H1 (cell line): ENCODE measurements around the gene CASP3.

Experiments used
- EZH2 ChIP-seq: fragments of 200-600 bp; sonication (generic); IDR thresholded peaks from 2 replicates; pipeline ENCODE4 v1.7.1; 2012; ENCODE audit warnings: low read depth, mild to moderate bottlenecking, moderate library complexity, low read length, inconsistent platforms; ENCODE audit not compliant: severe bottlenecking
- JUND ChIP-seq: IDR thresholded peaks from 2 replicates; pipeline ENCODE4 v1.6.1; 2011; ENCODE audit warnings: mild to moderate bottlenecking, improper control_type of control experiment, low read length
- SP2 ChIP-seq: IDR thresholded peaks from 2 replicates; pipeline ENCODE4 v1.6.1; 2012; ENCODE audit warnings: mild to moderate bottlenecking, low read length, inconsistent platforms
- TF ChIP-seq, protein P1 (sequence below), 3 experiments: IDR thresholded peaks; 1 replicate in 2 of 3; 2 replicates in 1 of 3; pipeline versions ENCODE4 v1.5.1 to v1.6.1; 2011; ENCODE audit warnings: low read length in 3 of 3, mild to moderate bottlenecking in 3 of 3, inconsistent platforms in 2 of 3, low read depth in 1 of 3, moderate library complexity in 1 of 3; ENCODE audit not compliant: insufficient read depth in 1 of 3; ENCODE audit errors: control extremely low read depth in 1 of 3

GRCh38 chr4:184648313-184649025 is 778 bp downstream of the CASP3 start:
- TF ChIP-seq JUND = no peak
- TF ChIP-seq SP2 = no peak
- TF ChIP-seq, protein P1, sequence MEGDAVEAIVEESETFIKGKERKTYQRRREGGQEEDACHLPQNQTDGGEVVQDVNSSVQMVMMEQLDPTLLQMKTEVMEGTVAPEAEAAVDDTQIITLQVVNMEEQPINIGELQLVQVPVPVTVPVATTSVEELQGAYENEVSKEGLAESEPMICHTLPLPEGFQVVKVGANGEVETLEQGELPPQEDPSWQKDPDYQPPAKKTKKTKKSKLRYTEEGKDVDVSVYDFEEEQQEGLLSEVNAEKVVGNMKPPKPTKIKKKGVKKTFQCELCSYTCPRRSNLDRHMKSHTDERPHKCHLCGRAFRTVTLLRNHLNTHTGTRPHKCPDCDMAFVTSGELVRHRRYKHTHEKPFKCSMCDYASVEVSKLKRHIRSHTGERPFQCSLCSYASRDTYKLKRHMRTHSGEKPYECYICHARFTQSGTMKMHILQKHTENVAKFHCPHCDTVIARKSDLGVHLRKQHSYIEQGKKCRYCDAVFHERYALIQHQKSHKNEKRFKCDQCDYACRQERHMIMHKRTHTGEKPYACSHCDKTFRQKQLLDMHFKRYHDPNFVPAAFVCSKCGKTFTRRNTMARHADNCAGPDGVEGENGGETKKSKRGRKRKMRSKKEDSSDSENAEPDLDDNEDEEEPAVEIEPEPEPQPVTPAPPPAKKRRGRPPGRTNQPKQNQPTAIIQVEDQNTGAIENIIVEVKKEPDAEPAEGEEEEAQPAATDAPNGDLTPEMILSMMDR (IDR thresholded peaks at IDR 0.05; ENCODE audit: control extremely low read depth in 1 of 3, insufficient read depth in 1 of 3, low read depth in 1 of 3, low read length in 3 of 3) = no peak
- TF ChIP-seq EZH2 = no peak
